ENCODE results near the gene CBX6. TPM values are rescaled to one million over a fixed set of nuclear protein-coding genes. Genes with fewer than 3 reads are reported as not detected.

CBX6 gene
- total and polyA plus RNA-seq, 9 of the 15 experiments (the other 6 are each of a cell fraction or from before 2014, with no cell fraction given): 0.75 to 31.6 (median 8.0) TPM

DNA sequence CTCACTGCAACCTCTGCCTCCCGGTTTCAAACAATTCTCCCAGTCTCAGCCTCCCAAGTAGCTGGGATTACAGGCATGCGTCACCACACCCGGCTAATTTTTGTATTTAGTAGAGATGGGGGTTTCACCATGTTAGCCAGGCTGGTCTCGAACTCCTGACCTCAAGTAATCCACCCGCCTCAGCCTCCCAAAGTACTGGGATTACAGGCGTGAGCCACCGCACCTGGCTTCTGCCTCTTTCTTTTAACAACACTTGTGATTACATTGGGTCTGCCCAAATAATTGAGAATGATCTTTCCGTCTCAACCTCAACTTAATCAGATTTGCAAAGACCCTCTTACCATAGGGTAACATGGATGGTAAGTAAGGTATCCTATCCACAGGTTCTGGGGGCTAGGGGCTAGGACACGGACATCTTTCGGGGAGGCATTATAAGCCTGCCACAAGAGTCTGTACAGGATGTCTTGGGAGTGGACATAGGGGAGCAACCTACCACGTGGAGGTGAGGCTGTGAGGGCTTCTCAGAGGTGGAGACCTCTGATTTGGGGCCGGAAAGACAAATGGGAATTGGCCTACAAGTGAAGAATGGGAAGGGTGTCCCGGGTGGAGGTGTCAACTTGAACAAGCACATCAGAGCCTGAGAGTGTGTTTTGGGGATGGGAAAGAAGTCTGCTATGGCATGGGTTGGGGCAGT, 2.7 kb upstream of the CBX6 start:
- peaks cover 20% of the 10 kb centered on the region for H3K79me2 ChIP-seq (ENCODE audit: control insufficient read depth, insufficient read depth, low read length)
- H2AFZ ChIP-seq (ENCODE audit: low read depth, low read length): no peak overlapping the region
- H3K4me3 ChIP-seq: no peak overlapping the region
- no peak overlapping the region for H3K4me2 ChIP-seq (ENCODE audit: insufficient read depth, low read length)
- no peaks in the 10 kb centered on the region for H3K9me3 ChIP-seq (replicated peaks; ENCODE audit: control insufficient read depth, insufficient read depth, low read depth, low read length)
- H4K20me1 ChIP-seq (replicated peaks; ENCODE audit: control insufficient read depth, insufficient read depth, low read length): no peaks in the 10 kb centered on the region; the same call in 1 of the 2 replicates
- 39% methylated on average over 11 of the region's 13 CpGs for WGBS (ENCODE audit: insufficient coverage, low coverage, missing lambda C conversion rate)
- H3K9ac ChIP-seq (ENCODE audit: insufficient read depth in 1 of 2, low read depth in 2 of 2, low read length in 2 of 2): no peak overlapping the region
- H3K27ac ChIP-seq (ENCODE audit: extremely low read depth, low read depth, low read length): no peak overlapping the region
- TF ChIP-seq ZNF232 (CRISPR knock-in tag; IDR thresholded peaks at IDR 0.05) (no peak), ZFPM2 (CRISPR knock-in tag; IDR thresholded peaks at IDR 0.05) (no peak), FOXM1 (IDR thresholded peaks at IDR 0.05; ENCODE audit: low read depth) (no peak), FOXM1 (CRISPR knock-in tag; IDR thresholded peaks at IDR 0.05; ENCODE audit: low read depth) (no peak), POLR2A (conservative IDR thresholded peaks at IDR 0.05) (no peak), SRSF1 (IDR thresholded peaks at IDR 0.05; ENCODE audit: low read depth, low read length) (no peak), E2F4 (CRISPR knock-in tag; IDR thresholded peaks at IDR 0.05; ENCODE audit: low read depth) (no peak), LARP7 (IDR thresholded peaks at IDR 0.05) (no peak), PML (IDR thresholded peaks at IDR 0.05; ENCODE audit: low read length) (no peak), HES1 (IDR thresholded peaks at IDR 0.05; ENCODE audit: low read depth) (no peak), MIER1 (IDR thresholded peaks at IDR 0.05; ENCODE audit: low read depth) (no peak), BRD9 (IDR thresholded peaks at IDR 0.05; ENCODE audit: low read depth, partially characterized antibody) (no peak), SNIP1 (IDR thresholded peaks at IDR 0.05; ENCODE audit: low read depth) (no peak)
- TF ChIP-seq, protein P1, sequence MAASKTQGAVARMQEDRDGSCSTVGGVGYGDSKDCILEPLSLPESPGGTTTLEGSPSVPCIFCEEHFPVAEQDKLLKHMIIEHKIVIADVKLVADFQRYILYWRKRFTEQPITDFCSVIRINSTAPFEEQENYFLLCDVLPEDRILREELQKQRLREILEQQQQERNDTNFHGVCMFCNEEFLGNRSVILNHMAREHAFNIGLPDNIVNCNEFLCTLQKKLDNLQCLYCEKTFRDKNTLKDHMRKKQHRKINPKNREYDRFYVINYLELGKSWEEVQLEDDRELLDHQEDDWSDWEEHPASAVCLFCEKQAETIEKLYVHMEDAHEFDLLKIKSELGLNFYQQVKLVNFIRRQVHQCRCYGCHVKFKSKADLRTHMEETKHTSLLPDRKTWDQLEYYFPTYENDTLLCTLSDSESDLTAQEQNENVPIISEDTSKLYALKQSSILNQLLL (CRISPR knock-in tag; IDR thresholded peaks at IDR 0.05; ENCODE audit: borderline replicate concordance): no peak
- POLR2A ChIA-PET: no interaction called here
- FAIRE-seq: no peak
- intact Hi-C loops (cut with micrococcal nuclease): loop anchor here (5.0 to 10.0 kb wide), 3 partner anchors 50 to 138 kb away; partner anchors contain the start of gene APOBEC3C
- no peaks in the 10 kb centered on the region for H3K9me1 ChIP-seq (ENCODE audit: control insufficient read depth, insufficient read depth, low read length)
- CTCF ChIA-PET (ENCODE audit: low intra/inter-chr PET ratio): no interaction called here
- BruUV-seq (replicated peaks): no TSS peak
- DNase-seq (ENCODE audit: extremely low read depth in 1 of 4, low spot score in 3 of 4): no peak
- H3K36me3 ChIP-seq (ENCODE audit: control insufficient read depth, insufficient read depth, low read length): peaks cover 4% of the 10 kb centered on the region; the same call in 2 of the 3 replicates
- in situ Hi-C loops (cut with MboI): no loop called here
- peaks cover 13 to 24% of the 10 kb centered on the region in 2 experiments for H3K4me1 ChIP-seq (replicated peaks in 1 of 2; ENCODE audit: control insufficient read depth in 2 of 2, insufficient read depth in 2 of 2, low read length in 2 of 2)
- H3K27me3 ChIP-seq (ENCODE audit: control insufficient read depth in 2 of 2, insufficient read depth in 2 of 2, low read length in 2 of 2): peaks cover 4 to 5% of the 10 kb centered on the region in 2 experiments; a peak in 3 of 5 replicates
- no peak for ATAC-seq

Data from K562 (cell line).